H9 (cell line): Measurements from ENCODE around the gene BIRC7. TPM values are rescaled to one million over a fixed set of nuclear protein-coding genes. Genes with fewer than 3 reads are reported as not detected.
A peak's percentile ranks its signal among the peaks of the same experiment; 100 is the strongest.

Experiments used
- DNase-seq: peaks from one replicate; pipeline ENCODE4 v3.0.0-alpha.2; 2017
- H2AFZ ChIP-seq: one replicate; pipeline ENCODE4 v1.6.1; 2013; ENCODE audit warnings: mild to moderate bottlenecking, low read length, control low read depth, moderate library complexity
- H2AK5ac ChIP-seq: 2 replicates; pipeline ENCODE4 v1.6.1; 2013; ENCODE audit warnings: low read length, control low read depth, mixed read lengths; ENCODE audit not compliant: insufficient read length
- H2BK120ac ChIP-seq: one replicate; pipeline ENCODE4 v1.6.1; 2013; ENCODE audit warnings: low read depth, mild to moderate bottlenecking, low read length, control low read depth, inconsistent platforms; ENCODE audit not compliant: poor library complexity, severe bottlenecking
- H2BK12ac ChIP-seq: 2 replicates; pipeline ENCODE4 v1.6.1; 2013; ENCODE audit warnings: low read length, control low read depth, mixed read lengths, low read depth; ENCODE audit not compliant: insufficient read length
- H2BK15ac ChIP-seq: 2 replicates; pipeline ENCODE4 v1.6.1; 2013; ENCODE audit warnings: low read depth, low read length, control low read depth
- H2BK20ac ChIP-seq: one replicate; pipeline ENCODE4 v1.6.1; 2013; ENCODE audit warnings: low read depth, mild to moderate bottlenecking, low read length, control low read depth, inconsistent platforms; ENCODE audit not compliant: poor library complexity, severe bottlenecking
- H2BK5ac ChIP-seq: 2 replicates; pipeline ENCODE4 v1.6.1; 2013; ENCODE audit warnings: low read length, control low read depth, mixed read lengths; ENCODE audit not compliant: insufficient read length
- H3K14ac ChIP-seq: 2 replicates; pipeline ENCODE4 v1.6.1; 2013; ENCODE audit warnings: low read length, control low read depth; ENCODE audit not compliant: insufficient read depth
- H3K18ac ChIP-seq: 2 replicates; pipeline ENCODE4 v1.6.1; 2013; ENCODE audit warnings: low read depth, mild to moderate bottlenecking, mixed read lengths, low read length, control low read depth; ENCODE audit not compliant: insufficient read length
- H3K23ac ChIP-seq: 2 replicates; pipeline ENCODE4 v1.6.1; 2013; ENCODE audit warnings: low read length, control low read depth, mixed read lengths, low read depth; ENCODE audit not compliant: insufficient read length
- H3K23me2 ChIP-seq: 2 replicates; pipeline ENCODE4 v1.6.1; 2013; ENCODE audit warnings: low read depth, mild to moderate bottlenecking, mixed read lengths, low read length, control low read depth; ENCODE audit not compliant: insufficient read length, poor library complexity, severe bottlenecking
- H3K27ac ChIP-seq: 2 replicates; pipeline ENCODE4 v1.5.1; 2013; ENCODE audit warnings: low read length, control low read depth, mixed read lengths, low read depth; ENCODE audit not compliant: insufficient read length
- H3K27me3 ChIP-seq: 2 replicates; pipeline ENCODE4 v1.6.1; 2013; ENCODE audit warnings: low read length, control low read depth, inconsistent platforms; ENCODE audit not compliant: insufficient read depth
- H3K4ac ChIP-seq: 2 replicates; pipeline ENCODE4 v1.6.1; 2013; ENCODE audit warnings: low read depth, mild to moderate bottlenecking, control low read depth, inconsistent platforms, low read length, moderate library complexity
- H3K4me1 ChIP-seq: 2 replicates; pipeline ENCODE4 v1.6.1; 2013; ENCODE audit warnings: low read length, control low read depth, inconsistent platforms; ENCODE audit not compliant: insufficient read depth
- H3K4me2 ChIP-seq: 2 replicates; pipeline ENCODE4 v1.6.1; 2013; ENCODE audit warnings: low read length, control low read depth, mixed read lengths; ENCODE audit not compliant: insufficient read length, insufficient read depth
- H3K56ac ChIP-seq: 2 replicates; pipeline ENCODE4 v1.6.1; 2013; ENCODE audit warnings: low read depth, mild to moderate bottlenecking, mixed read lengths, low read length, control low read depth; ENCODE audit not compliant: insufficient read length
- H3K79me1 ChIP-seq: 2 replicates; pipeline ENCODE4 v1.6.1; 2013; ENCODE audit warnings: low read depth, mild to moderate bottlenecking, moderate library complexity, low read length, control low read depth, inconsistent platforms; ENCODE audit not compliant: insufficient read depth, poor library complexity, severe bottlenecking
- H3K79me2 ChIP-seq: 2 replicates; pipeline ENCODE4 v1.6.1; 2013; ENCODE audit warnings: low read length, control low read depth, inconsistent platforms; ENCODE audit not compliant: insufficient read depth
- H3K9ac ChIP-seq: 2 replicates; pipeline ENCODE4 v1.6.1; 2013; ENCODE audit warnings: low read length, control low read depth, mixed read lengths; ENCODE audit not compliant: insufficient read length; ENCODE audit errors: extremely low read depth
- H3K9me3 ChIP-seq: one replicate; pipeline ENCODE4 v1.6.1; 2013; ENCODE audit warnings: low read depth, low read length, inconsistent platforms; ENCODE audit not compliant: control insufficient read depth
- H3T11ph ChIP-seq: one replicate; pipeline ENCODE4 v1.6.1; 2013; ENCODE audit warnings: mild to moderate bottlenecking, low read length, control low read depth, inconsistent platforms
- H4K20me1 ChIP-seq: one replicate; pipeline ENCODE4 v1.6.1; 2013; ENCODE audit not compliant: control insufficient read depth, insufficient read length, insufficient read depth
- H4K5ac ChIP-seq: 2 replicates; pipeline ENCODE4 v1.6.1; 2013; ENCODE audit warnings: low read depth, mild to moderate bottlenecking, mixed read lengths, low read length, control low read depth; ENCODE audit not compliant: insufficient read length
- H4K8ac ChIP-seq: replicated peaks from 2 replicates; pipeline ENCODE4 v1.6.1; 2013; ENCODE audit warnings: low read length, control low read depth, mixed read lengths, low read depth; ENCODE audit not compliant: insufficient read length
- H4K91ac ChIP-seq: 2 replicates; pipeline ENCODE4 v1.6.1; 2013; ENCODE audit warnings: low read depth, mild to moderate bottlenecking, moderate library complexity, mixed read lengths, low read length, control low read depth; ENCODE audit not compliant: insufficient read length
- H3K27ac Mint-ChIP-seq, 3 experiments: 2 replicates in 2 of 3; 3 replicates in 1 of 3; pipeline ENCODE4 v1.8.0; 2020 to 2021; ENCODE audit warnings: mixed read lengths in 3 of 3, mild to moderate bottlenecking in 1 of 3, moderate library complexity in 1 of 3
- H3K27me3 Mint-ChIP-seq: 2 replicates; pipeline ENCODE4 v1.8.0; 2021; ENCODE audit warnings: low read depth, mild to moderate bottlenecking, moderate library complexity, mixed read lengths
- H3K36me3 Mint-ChIP-seq, 3 experiments: 2 replicates in 2 of 3; 3 replicates in 1 of 3; pipeline ENCODE4 v1.8.0; 2020 to 2021; ENCODE audit warnings: low read depth in 3 of 3, mixed read lengths in 3 of 3; ENCODE audit not compliant: insufficient read depth in 1 of 3
- H3K4me1 Mint-ChIP-seq, 2 experiments: 2 replicates each; pipeline ENCODE4 v1.8.0; 2020; ENCODE audit warnings: mixed read lengths in 2 of 2
- H3K4me3 Mint-ChIP-seq, 2 experiments: 2 replicates in 1 of 2; 3 replicates in 1 of 2; pipeline ENCODE4 v1.8.0; 2020 to 2021; ENCODE audit warnings: mild to moderate bottlenecking in 2 of 2, mixed read lengths in 2 of 2, moderate library complexity in 1 of 2
- H3K9me3 Mint-ChIP-seq, 2 experiments: 2 replicates in 1 of 2; 3 replicates in 1 of 2; pipeline ENCODE4 v1.8.0; 2020; ENCODE audit warnings: mild to moderate bottlenecking in 2 of 2, mixed read lengths in 2 of 2, moderate library complexity in 1 of 2
- WGBS: extraction: QIAGEN DNeasy Blood & Tissue Kit; methylation state at CpG from one replicate; pipeline ENCODE4 v1.1.7; 2013; ENCODE audit warnings: missing lambda C conversion rate, low lambda C conversion rate, mixed read lengths; ENCODE audit not compliant: insufficient read length; ENCODE audit errors: extremely low coverage; 5-methylcytosine and 5-hydroxymethylcytosine counted together
- total RNA-seq: library from RNA; stranded (reverse); gene quantifications from 2 replicates; pipeline ENCODE4 v1.2.1, GENCODE V29; 2021
- TF ChIP-seq, protein P1 (sequence below): fragments of 200-600 bp; sonication (generic); conservative IDR thresholded peaks from 3 replicates; pipeline ENCODE4 v1.8.0; 2021; ENCODE audit warnings: antibody characterized with exemption, mild to moderate bottlenecking

The BIRC7 gene
- total RNA-seq, 1 experiment from 2014 or later: not detected

GRCh38 chr20:63186528-63187316 is 49.0 kb upstream of the BIRC7 start:
- Mint-ChIP-seq H3K9me3 (peaks cover 2% of the 10 kb centered on the region in 2 experiments; a peak in 3 of 5 replicates), H3K27me3 (peaks cover 7% of the 10 kb centered on the region), H3K36me3 (no peaks in the 10 kb centered on the region), H3K4me3 (peak overlapping the region in 1 of 2 experiments; percentile 53; a peak in 1 of 5 replicates), H3K27ac (no peak overlapping the region; a peak in 1 of 7 replicates), H3K4me1 (peaks cover 4 to 13% of the 10 kb centered on the region in 2 experiments; a peak in 2 of 4 replicates)
- no peak overlapping the region for H3K4ac ChIP-seq
- H3K56ac ChIP-seq: no peak overlapping the region
- H3K9me3 ChIP-seq: no peaks in the 10 kb centered on the region
- H3K79me2 ChIP-seq: no peaks in the 10 kb centered on the region
- H2AFZ ChIP-seq: no peak overlapping the region
- no peak overlapping the region for H3K18ac ChIP-seq
- H2BK5ac ChIP-seq: no peak overlapping the region
- H2BK12ac ChIP-seq: no peak overlapping the region
- H2BK120ac ChIP-seq: no peak overlapping the region
- no peaks in the 10 kb centered on the region for H3K79me1 ChIP-seq
- no peak overlapping the region for H3K27ac ChIP-seq
- peaks cover 11% of the 10 kb centered on the region for H4K20me1 ChIP-seq
- H3K4me1 ChIP-seq: no peaks in the 10 kb centered on the region
- H3T11ph ChIP-seq: no peak overlapping the region
- no peaks in the 10 kb centered on the region for H3K27me3 ChIP-seq
- DNase-seq: no peak
- H3K4me2 ChIP-seq: no peak overlapping the region
- no peak overlapping the region for H2BK15ac ChIP-seq
- H2AK5ac ChIP-seq: no peak overlapping the region
- WGBS: no CpG with 5 or more reads among the region's 8 CpGs
- TF ChIP-seq, protein P1, sequence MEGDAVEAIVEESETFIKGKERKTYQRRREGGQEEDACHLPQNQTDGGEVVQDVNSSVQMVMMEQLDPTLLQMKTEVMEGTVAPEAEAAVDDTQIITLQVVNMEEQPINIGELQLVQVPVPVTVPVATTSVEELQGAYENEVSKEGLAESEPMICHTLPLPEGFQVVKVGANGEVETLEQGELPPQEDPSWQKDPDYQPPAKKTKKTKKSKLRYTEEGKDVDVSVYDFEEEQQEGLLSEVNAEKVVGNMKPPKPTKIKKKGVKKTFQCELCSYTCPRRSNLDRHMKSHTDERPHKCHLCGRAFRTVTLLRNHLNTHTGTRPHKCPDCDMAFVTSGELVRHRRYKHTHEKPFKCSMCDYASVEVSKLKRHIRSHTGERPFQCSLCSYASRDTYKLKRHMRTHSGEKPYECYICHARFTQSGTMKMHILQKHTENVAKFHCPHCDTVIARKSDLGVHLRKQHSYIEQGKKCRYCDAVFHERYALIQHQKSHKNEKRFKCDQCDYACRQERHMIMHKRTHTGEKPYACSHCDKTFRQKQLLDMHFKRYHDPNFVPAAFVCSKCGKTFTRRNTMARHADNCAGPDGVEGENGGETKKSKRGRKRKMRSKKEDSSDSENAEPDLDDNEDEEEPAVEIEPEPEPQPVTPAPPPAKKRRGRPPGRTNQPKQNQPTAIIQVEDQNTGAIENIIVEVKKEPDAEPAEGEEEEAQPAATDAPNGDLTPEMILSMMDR: peak; percentile 40; the same call in 2 of the 3 replicates
- no peak overlapping the region for H3K14ac ChIP-seq
- H4K5ac ChIP-seq: no peak overlapping the region
- H3K23me2 ChIP-seq: peaks cover 2% of the 10 kb centered on the region
- no peak overlapping the region for H4K91ac ChIP-seq
- no peak overlapping the region for H3K23ac ChIP-seq
- H3K9ac ChIP-seq: no peak overlapping the region
- H2BK20ac ChIP-seq: no peak overlapping the region
- no peak overlapping the region for H4K8ac ChIP-seq
